GM12878 (cell line): ENCODE data around the gene PRKG1.

Source experiments
- BCL11A ChIP-seq: IDR thresholded peaks from 2 replicates; pipeline ENCODE4 v1.6.1; 2011; ENCODE audit warnings: low read depth, low read length
- CHD2 ChIP-seq: IDR thresholded peaks from 2 replicates; pipeline ENCODE4 v1.6.1; 2011; ENCODE audit warnings: low read depth, low read length, improper control_type of control experiment, borderline replicate concordance
- EP300 ChIP-seq, 2 experiments: fragments of 150-350 bp in 1 of 2; IDR thresholded peaks; 2 replicates each; pipeline ENCODE4 v1.6.1; 2011 to 2012; ENCODE audit warnings: low read depth in 2 of 2, low read length in 2 of 2, borderline replicate concordance in 1 of 2, improper control_type of control experiment in 1 of 2, inconsistent platforms in 1 of 2; ENCODE audit not compliant: control insufficient read depth in 1 of 2
- HCFC1 ChIP-seq: fragments of 150-350 bp; IDR thresholded peaks from 2 replicates; pipeline ENCODE4 v1.6.1; 2014; ENCODE audit warnings: low read length
- NFYA ChIP-seq: IDR thresholded peaks from 2 replicates; pipeline ENCODE4 v1.6.1; 2011; ENCODE audit warnings: low read depth, mild to moderate bottlenecking, low read length, improper control_type of control experiment, borderline replicate concordance
- NRF1 ChIP-seq: conservative IDR thresholded peaks from 2 replicates; pipeline ENCODE4 v1.6.1; 2011; ENCODE audit warnings: mild to moderate bottlenecking, low read depth, low read length, improper control_type of control experiment
- RFX5 ChIP-seq: IDR thresholded peaks from 2 replicates; pipeline ENCODE4 v1.6.1; 2011; ENCODE audit warnings: low read depth, low read length, improper control_type of control experiment
- SIN3A ChIP-seq: IDR thresholded peaks from 2 replicates; pipeline ENCODE4 v1.6.1; 2012; ENCODE audit warnings: low read depth, low read length, improper control_type of control experiment
- TF ChIP-seq, protein P1 (sequence below), 3 experiments: IDR thresholded peaks in 2 of 3; conservative IDR thresholded peaks in 1 of 3; 2 replicates each; pipeline ENCODE4 v1.5.1; 2011; ENCODE audit warnings: low read depth in 3 of 3, low read length in 3 of 3, mild to moderate bottlenecking in 3 of 3, control low read depth in 2 of 3, moderate library complexity in 2 of 3, inconsistent platforms in 1 of 3, mixed read lengths in 1 of 3; ENCODE audit not compliant: control insufficient read depth in 2 of 3, insufficient read depth in 1 of 3; ENCODE audit errors: extremely low read depth in 1 of 3
- TF ChIP-seq, protein P2 (sequence below): IDR thresholded peaks from 2 replicates; pipeline ENCODE4 v1.6.1; 2011; ENCODE audit warnings: low read depth, low read length, improper control_type of control experiment, borderline replicate concordance
- TF ChIP-seq, protein P3 (sequence below): fragments of 450-650 bp; formaldehyde crosslinking; IDR thresholded peaks from 2 replicates; pipeline ENCODE4 v1.5.0; 2022; ENCODE audit warnings: mild to moderate bottlenecking, missing genetic modification characterization

DNA sequence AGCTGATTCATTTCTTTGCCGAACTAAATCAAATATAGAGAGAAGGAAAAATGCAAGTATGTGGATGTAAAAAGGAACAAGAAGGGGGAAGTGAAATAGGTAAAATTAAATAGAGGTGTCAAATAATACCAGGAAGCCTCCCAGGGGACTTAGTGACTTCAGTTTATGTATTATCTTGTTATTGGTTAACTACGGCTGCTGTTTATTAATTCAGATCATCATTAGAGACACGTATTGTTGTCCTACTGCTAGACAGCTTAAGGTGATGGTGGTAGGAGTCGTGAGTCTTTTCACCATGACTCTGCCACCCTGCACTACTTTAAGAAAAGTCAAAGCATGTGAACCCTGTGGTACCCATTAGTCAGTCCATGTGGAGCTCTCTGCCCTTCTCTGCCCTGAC is 289.1 kb downstream of the PRKG1 start:
- TF ChIP-seq, protein P1, sequence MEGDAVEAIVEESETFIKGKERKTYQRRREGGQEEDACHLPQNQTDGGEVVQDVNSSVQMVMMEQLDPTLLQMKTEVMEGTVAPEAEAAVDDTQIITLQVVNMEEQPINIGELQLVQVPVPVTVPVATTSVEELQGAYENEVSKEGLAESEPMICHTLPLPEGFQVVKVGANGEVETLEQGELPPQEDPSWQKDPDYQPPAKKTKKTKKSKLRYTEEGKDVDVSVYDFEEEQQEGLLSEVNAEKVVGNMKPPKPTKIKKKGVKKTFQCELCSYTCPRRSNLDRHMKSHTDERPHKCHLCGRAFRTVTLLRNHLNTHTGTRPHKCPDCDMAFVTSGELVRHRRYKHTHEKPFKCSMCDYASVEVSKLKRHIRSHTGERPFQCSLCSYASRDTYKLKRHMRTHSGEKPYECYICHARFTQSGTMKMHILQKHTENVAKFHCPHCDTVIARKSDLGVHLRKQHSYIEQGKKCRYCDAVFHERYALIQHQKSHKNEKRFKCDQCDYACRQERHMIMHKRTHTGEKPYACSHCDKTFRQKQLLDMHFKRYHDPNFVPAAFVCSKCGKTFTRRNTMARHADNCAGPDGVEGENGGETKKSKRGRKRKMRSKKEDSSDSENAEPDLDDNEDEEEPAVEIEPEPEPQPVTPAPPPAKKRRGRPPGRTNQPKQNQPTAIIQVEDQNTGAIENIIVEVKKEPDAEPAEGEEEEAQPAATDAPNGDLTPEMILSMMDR (IDR thresholded peaks at IDR 0.05 in 2 of 3, conservative IDR thresholded peaks at IDR 0.05 in 1 of 3; ENCODE audit: control insufficient read depth in 2 of 3, extremely low read depth in 1 of 3, insufficient read depth in 1 of 3, low read depth in 3 of 3, low read length in 3 of 3): no peak
- no peak for TF ChIP-seq NRF1
- TF ChIP-seq BCL11A: no peak
- no peak for TF ChIP-seq EP300 (IDR thresholded peaks at IDR 0.05; ENCODE audit: borderline replicate concordance in 1 of 2, control insufficient read depth in 1 of 2, low read depth in 2 of 2, low read length in 2 of 2)
- no peak for TF ChIP-seq RFX5
- TF ChIP-seq NFYA: no peak
- TF ChIP-seq, protein P2, sequence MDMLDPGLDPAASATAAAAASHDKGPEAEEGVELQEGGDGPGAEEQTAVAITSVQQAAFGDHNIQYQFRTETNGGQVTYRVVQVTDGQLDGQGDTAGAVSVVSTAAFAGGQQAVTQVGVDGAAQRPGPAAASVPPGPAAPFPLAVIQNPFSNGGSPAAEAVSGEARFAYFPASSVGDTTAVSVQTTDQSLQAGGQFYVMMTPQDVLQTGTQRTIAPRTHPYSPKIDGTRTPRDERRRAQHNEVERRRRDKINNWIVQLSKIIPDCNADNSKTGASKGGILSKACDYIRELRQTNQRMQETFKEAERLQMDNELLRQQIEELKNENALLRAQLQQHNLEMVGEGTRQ: no peak
- TF ChIP-seq HCFC1: no peak
- TF ChIP-seq, protein P3, sequence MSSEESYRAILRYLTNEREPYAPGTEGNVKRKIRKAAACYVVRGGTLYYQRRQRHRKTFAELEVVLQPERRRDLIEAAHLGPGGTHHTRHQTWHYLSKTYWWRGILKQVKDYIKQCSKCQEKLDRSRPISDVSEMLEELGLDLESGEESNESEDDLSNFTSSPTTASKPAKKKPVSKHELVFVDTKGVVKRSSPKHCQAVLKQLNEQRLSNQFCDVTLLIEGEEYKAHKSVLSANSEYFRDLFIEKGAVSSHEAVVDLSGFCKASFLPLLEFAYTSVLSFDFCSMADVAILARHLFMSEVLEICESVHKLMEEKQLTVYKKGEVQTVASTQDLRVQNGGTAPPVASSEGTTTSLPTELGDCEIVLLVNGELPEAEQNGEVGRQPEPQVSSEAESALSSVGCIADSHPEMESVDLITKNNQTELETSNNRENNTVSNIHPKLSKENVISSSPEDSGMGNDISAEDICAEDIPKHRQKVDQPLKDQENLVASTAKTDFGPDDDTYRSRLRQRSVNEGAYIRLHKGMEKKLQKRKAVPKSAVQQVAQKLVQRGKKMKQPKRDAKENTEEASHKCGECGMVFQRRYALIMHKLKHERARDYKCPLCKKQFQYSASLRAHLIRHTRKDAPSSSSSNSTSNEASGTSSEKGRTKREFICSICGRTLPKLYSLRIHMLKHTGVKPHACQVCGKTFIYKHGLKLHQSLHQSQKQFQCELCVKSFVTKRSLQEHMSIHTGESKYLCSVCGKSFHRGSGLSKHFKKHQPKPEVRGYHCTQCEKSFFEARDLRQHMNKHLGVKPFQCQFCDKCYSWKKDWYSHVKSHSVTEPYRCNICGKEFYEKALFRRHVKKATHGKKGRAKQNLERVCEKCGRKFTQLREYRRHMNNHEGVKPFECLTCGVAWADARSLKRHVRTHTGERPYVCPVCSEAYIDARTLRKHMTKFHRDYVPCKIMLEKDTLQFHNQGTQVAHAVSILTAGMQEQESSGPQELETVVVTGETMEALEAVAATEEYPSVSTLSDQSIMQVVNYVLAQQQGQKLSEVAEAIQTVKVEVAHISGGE: no peak
- no peak for TF ChIP-seq CHD2
- TF ChIP-seq SIN3A: no peak
